Measurements from ENCODE around the gene ZFP57.

DNA sequence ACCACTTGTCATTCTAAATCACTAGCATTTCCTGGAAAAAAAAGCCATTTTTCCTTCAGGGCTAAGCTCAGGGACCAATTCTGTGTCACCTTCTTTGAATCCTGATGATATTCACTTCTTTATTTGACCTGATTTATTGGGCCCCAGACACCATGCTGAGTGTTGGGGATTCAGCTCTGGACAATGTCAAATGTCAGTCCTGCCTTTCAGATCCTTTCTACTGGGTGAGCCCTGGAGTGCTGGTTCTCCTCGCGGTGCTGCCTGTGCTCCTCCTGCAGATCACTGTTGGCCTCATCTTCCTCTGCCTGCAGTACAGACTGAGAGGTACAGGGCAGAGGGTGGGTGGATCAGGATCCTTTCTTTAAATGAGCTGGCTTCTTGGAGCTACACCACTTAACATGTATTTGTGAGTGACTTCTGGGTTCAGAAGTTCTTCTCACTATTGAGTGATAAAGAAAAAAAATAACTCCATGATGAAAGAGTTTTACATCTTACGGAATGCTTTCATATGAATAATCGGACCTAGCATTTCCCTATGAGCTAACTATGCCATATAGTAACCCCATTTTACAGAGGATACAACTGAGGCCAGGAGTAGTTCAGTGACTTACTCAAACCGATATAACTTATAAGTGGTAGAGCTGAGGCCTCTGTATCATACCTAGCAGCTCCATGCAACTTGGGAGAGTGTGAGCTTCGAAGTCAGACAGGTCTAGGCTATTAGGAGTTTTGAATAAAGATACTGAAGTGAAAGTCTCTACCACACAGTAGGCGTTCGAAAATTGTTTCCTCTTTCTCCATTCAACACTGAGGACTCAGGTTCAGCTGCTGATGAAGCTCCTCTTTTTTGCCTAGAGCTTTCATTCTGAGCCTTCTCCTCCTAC lies 14.8 kb downstream of the ZFP57 start:
- TF ChIP-seq EP300 (IDR thresholded peaks at IDR 0.05; ENCODE audit: borderline replicate concordance) (no peak), TCF12 (IDR thresholded peaks at IDR 0.05; ENCODE audit: low read depth) (no peak), EGR1 (IDR thresholded peaks at IDR 0.05) (no peak), TAF1 (IDR thresholded peaks at IDR 0.05; ENCODE audit: low read depth) (no peak), RAD21 (IDR thresholded peaks at IDR 0.05; ENCODE audit: low read depth) (no peak)

Data from Ishikawa (cell line).